Neural crest cell (in vitro differentiated cells): Measurements from ENCODE around the gene HS3ST6. TPM values are rescaled to one million over a fixed set of nuclear protein-coding genes. Genes with fewer than 3 reads are reported as not detected.

Source experiments
- DNase-seq: peaks from one replicate; pipeline ENCODE4 v3.0.0; 2021; ENCODE audit warnings: low read depth, mixed read lengths, low spot score
- H3K27ac Mint-ChIP-seq: one replicate; pipeline ENCODE4 v1.8.0; 2021; ENCODE audit warnings: mild to moderate bottlenecking, mixed read lengths; ENCODE audit not compliant: unreplicated experiment
- H3K27me3 Mint-ChIP-seq: 2 replicates; pipeline ENCODE4 v1.8.0; 2021; ENCODE audit warnings: low read depth, mild to moderate bottlenecking, mixed read lengths
- H3K36me3 Mint-ChIP-seq: 2 replicates; pipeline ENCODE4 v1.8.0; 2021; ENCODE audit warnings: low read depth, mild to moderate bottlenecking, mixed read lengths
- H3K4me1 Mint-ChIP-seq: 2 replicates; pipeline ENCODE4 v1.8.0; 2021; ENCODE audit warnings: mixed read lengths
- H3K4me3 Mint-ChIP-seq: one replicate; pipeline ENCODE4 v1.8.0; 2021; ENCODE audit warnings: mild to moderate bottlenecking, mixed read lengths
- H3K9me3 Mint-ChIP-seq: 2 replicates; pipeline ENCODE4 v1.8.0; 2021; ENCODE audit warnings: mixed read lengths
- CTCF ChIP-seq: fragments of 200-600 bp; sonication (generic); conservative IDR thresholded peaks from 2 replicates; pipeline ENCODE4 v1.5.0; 2021; ENCODE audit warnings: antibody characterized with exemption, mild to moderate bottlenecking
- long read RNA-seq: library from polyadenylated mRNA; unstranded; transcript quantifications from one replicate; pipeline ENCODE4 v2.0.0, GENCODE V29; 2020
- total RNA-seq: library from RNA; stranded (reverse); gene quantifications from 2 replicates; pipeline ENCODE4 v1.2.1, GENCODE V29; 2021

HS3ST6 gene
- total RNA-seq = not detected in 2 replicates
- long read RNA-seq = 0 reads

DNA sequence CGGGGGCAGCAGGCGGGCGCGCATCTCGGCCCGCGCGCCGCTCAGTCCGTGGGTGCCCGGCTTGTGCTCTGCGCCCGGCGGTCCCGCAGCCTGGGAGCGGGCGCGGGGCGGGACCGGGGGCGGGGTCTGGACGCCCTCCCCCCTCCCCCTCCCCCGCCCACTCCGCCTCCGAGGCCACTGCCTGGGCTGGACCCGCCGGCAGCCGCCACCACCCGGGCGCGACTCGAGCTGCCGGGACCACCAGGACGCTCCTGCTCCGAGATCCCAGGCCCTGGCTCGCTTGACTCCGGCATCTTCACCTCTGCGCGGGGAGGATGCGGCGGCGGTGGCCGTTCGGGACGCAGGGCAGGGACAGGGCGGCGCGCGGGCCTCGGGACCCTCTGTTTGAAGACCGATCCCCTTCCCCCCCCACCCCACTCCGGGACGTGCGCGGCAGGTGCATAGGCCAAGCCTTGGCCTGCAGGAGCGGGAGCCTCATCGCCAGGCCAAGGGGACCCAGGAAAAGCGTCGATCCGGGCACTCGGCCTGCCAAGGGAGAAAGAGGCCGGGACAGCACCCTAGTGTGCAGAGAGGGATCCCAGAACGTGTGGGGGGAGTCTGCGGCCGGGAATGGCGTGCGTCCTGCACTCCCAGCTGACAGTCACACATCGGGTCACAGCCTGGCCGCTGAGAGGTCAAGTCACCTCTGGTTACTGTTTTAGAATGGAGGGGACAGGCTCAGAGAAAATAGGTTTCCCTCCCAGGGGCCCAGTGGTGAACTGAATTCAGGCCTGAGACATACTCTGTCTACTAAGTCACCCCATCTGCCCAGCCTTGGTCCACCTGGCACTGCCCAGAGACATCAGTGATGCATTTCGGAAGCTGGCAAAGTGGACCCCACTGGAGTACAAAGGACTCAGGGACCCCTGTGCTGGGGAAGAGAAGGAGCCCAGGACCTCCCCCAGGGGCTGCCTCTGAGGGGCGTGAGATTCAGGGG is at the start of gene HS3ST6:
TSS of gene HS3ST6 (minus strand) at position 65 of the 976 bp plus-strand sequence. CDS start 92 bp downstream, outside the sequence.
- H3K27ac Mint-ChIP-seq = no peak within 1 kb of the TSS
- H3K36me3 Mint-ChIP-seq = no peaks in the 10 kb centered on the region
- DNase-seq = peak; percentile 32
- peaks cover 86% of the 10 kb centered on the region for H3K27me3 Mint-ChIP-seq
- no peak for TF ChIP-seq CTCF
- H3K4me3 Mint-ChIP-seq = no peak within 1 kb of the TSS
- H3K9me3 Mint-ChIP-seq = no peaks in the 10 kb centered on the region
- H3K4me1 Mint-ChIP-seq = peaks cover 10% of the 10 kb centered on the region

- H3K36me3 Mint-ChIP-seq = peaks cover 24% of the 10 kb centered on the region
- no peak within 1 kb of the TSS for H3K27ac Mint-ChIP-seq
- peaks cover 34% of the 10 kb centered on the region for H3K4me1 Mint-ChIP-seq
- no peak for DNase-seq
- peaks cover 5% of the 10 kb centered on the region for H3K27me3 Mint-ChIP-seq
- H3K4me3 Mint-ChIP-seq = peak within 1 kb of the TSS; percentile 92
- no peaks in the 10 kb centered on the region for H3K9me3 Mint-ChIP-seq
- no peak for TF ChIP-seq CTCF
Measured at GRCh38 chr16:1966460-1966859, 48.2 kb upstream of the HS3ST6 start, which contains the start of gene RNF151. Gene RNF151, plus strand, starts transcription at chr16:1966856. Its CDS starts 26 bp downstream, at chr16:1966882.

GRCh38 chr16:1965396-1966001 is 47.3 kb upstream of the HS3ST6 start:
- Mint-ChIP-seq H3K4me1 (peaks cover 38% of the 10 kb centered on the region), H3K36me3 (peaks cover 29% of the 10 kb centered on the region)

DNA sequence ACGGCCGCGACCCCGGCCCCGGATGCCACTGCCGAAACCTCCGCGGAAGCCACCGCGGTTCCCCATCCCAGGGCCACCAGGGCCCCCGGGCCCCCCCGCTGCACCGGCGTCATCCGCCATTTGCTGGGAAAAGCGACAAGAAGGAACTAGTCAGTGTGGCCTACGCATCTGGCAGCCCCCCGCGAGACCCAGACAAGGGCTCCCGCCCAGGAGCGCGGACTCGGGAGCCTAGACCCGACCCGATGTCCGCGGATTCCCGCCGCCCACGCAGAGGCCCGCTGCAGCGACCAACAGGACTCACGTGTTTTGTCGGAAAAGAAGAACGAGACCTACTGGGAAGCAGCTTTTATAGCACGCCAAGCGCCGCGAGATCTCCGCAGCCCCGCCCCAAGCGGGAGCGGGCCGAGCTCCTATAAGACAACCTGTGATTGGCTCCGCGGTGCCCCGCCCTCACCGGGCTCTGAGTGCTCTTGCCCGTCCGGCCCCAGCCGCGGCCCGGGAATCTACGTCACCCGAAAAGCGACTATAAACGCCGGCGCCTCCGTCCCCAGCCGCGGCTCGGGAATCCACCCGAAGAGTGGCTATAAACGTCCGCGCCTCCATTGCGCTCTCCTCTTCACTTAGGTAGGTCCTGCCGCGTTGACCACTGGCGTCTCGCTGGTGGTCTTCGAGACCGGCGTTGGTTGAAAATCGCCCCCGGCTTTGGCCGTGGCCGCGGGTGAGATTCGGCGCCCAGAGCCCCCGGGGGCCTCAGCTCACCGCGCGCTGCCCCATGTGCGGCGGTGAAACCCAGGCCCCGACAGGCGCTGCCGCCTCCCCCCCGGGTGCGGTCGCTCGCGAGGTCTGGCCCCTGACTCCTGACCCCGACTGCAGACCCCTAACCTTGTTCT is 46.5 kb upstream of the HS3ST6 start, which contains the start of gene RPS2:
TSS of gene RPS2 (minus strand) at position 321 of the 890 bp plus-strand sequence. CDS start at position 120, 201 bp downstream.
- H3K27me3 Mint-ChIP-seq = peaks cover 15% of the 10 kb centered on the region
- H3K27ac Mint-ChIP-seq = peak within 1 kb of the TSS; percentile 99
- peak; percentile 97 for DNase-seq
- no peak for TF ChIP-seq CTCF
- H3K4me1 Mint-ChIP-seq = peaks cover 44% of the 10 kb centered on the region
- peaks cover 29% of the 10 kb centered on the region for H3K36me3 Mint-ChIP-seq
- peak within 1 kb of the TSS; percentile 92 for H3K4me3 Mint-ChIP-seq
- no peaks in the 10 kb centered on the region for H3K9me3 Mint-ChIP-seq

More at GRCh38 chr16:1965396-1966001, 47.3 kb upstream of the HS3ST6 start:
- Mint-ChIP-seq H3K27ac (peak overlapping the region; percentile 97), H3K27me3 (peaks cover 13% of the 10 kb centered on the region), H3K9me3 (no peaks in the 10 kb centered on the region), H3K4me3 (peak overlapping the region; percentile 92)
- no peak for TF ChIP-seq CTCF
- no peak for DNase-seq
